Kidney tubule cell (primary cell): ENCODE results near the gene PTPRA.
"Not testable (repeated sequence)": the region's sequence is repeated elsewhere in the genome, so short reads cannot be mapped to it uniquely, and the experiment has no call there.

Experiments
- DNase-seq: peaks from one replicate; pipeline ENCODE4 v3.0.0-alpha.2; 2018; ENCODE audit warnings: low spot score

Gene PTPRA

GRCh38 chr20:3044336-3044965, 171.2 kb downstream of the PTPRA start:
- no peak for DNase-seq

- peak; percentile 73 for DNase-seq
Observed at GRCh38 chr20:3045042-3045815, 171.9 kb downstream of the PTPRA start.

- DNase-seq = peak; percentile 90
Observed at GRCh38 chr20:3045816-3046676, 172.8 kb downstream of the PTPRA start, which contains the start of gene MRPS26. Gene MRPS26, plus strand, starts transcription at chr20:3046052. Its CDS starts 17 bp downstream, at chr20:3046069.

- peak; percentile 69 for DNase-seq
Observed at GRCh38 chr20:3046677-3047462, 173.6 kb downstream of the PTPRA start.

GRCh38 chr20:3047486-3048419, 174.5 kb downstream of the PTPRA start:
- DNase-seq = no peak

- no peak for DNase-seq
Observed at GRCh38 chr20:3051385-3052019, 178.2 kb downstream of the PTPRA start.

- no peak for DNase-seq
Observed at GRCh38 chr20:3059489-3059888, 186.2 kb downstream of the PTPRA start.

- not testable (repeated sequence) for DNase-seq
Observed at GRCh38 chr20:3064119-3064518, 190.8 kb downstream of the PTPRA start.

- no peak for DNase-seq
Observed at GRCh38 chr20:3067139-3068014, 194.1 kb downstream of the PTPRA start.

GRCh38 chr20:3068075-3068474, 194.8 kb downstream of the PTPRA start:
- DNase-seq = no peak

- peak; percentile 83 for DNase-seq
Observed at GRCh38 chr20:3068986-3069900, 196.0 kb downstream of the PTPRA start.

- DNase-seq = no peak
Observed at GRCh38 chr20:3070725-3071124, 197.4 kb downstream of the PTPRA start.

- DNase-seq = no peak
Observed at GRCh38 chr20:3071266-3071609, 198.0 kb downstream of the PTPRA start.

- no peak for DNase-seq
Observed at GRCh38 chr20:3071610-3072529, 198.6 kb downstream of the PTPRA start, which contains the start of gene OXT. Gene OXT, plus strand, starts transcription at chr20:3071620. Its CDS starts 36 bp downstream, at chr20:3071656.

GRCh38 chr20:3072530-3073250, 199.4 kb downstream of the PTPRA start:
- DNase-seq = no peak

GRCh38 chr20:3073251-3073643, 200.0 kb downstream of the PTPRA start:
- not testable (repeated sequence) for DNase-seq
